ENCODE measurements around the gene PRSS16.

DNA sequence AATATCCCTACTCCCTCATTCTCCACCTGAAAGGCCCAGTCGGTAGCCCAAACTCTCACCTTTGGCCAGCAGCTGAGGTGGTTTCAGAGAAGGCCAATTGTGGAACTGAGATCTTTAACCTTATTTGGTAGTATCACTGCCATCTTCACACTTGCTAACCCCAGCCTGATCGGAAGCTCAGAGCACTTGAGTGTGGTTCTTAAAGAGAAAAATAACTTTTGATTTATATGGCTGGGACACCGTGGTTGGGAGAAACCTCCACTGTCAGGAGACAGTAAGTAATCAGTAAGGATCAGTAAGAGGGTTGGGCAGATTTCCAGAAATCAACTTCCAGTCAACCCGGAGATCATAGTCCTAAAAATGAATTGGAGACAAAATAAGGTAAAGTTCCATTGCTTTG, 22.8 kb upstream of the PRSS16 start:
- TF ChIP-seq CTCF (IDR thresholded peaks at IDR 0.05) (no peak), POLR2AphosphoS5 (IDR thresholded peaks at IDR 0.05) (no peak), EP300 (IDR thresholded peaks at IDR 0.05) (no peak)
